Stimulated activated CD4-positive, alpha-beta T cell treated with anti-CD3 and anti-CD28 coated beads, Interleukin-4, amount 100 ng/mL, for 24 hours (primary cell): ENCODE results near the gene SLC17A9.

ENCODE experiments used
- DNase-seq: peaks from one replicate; pipeline ENCODE4 v3.0.0-alpha.2; 2020

SLC17A9 gene

DNA sequence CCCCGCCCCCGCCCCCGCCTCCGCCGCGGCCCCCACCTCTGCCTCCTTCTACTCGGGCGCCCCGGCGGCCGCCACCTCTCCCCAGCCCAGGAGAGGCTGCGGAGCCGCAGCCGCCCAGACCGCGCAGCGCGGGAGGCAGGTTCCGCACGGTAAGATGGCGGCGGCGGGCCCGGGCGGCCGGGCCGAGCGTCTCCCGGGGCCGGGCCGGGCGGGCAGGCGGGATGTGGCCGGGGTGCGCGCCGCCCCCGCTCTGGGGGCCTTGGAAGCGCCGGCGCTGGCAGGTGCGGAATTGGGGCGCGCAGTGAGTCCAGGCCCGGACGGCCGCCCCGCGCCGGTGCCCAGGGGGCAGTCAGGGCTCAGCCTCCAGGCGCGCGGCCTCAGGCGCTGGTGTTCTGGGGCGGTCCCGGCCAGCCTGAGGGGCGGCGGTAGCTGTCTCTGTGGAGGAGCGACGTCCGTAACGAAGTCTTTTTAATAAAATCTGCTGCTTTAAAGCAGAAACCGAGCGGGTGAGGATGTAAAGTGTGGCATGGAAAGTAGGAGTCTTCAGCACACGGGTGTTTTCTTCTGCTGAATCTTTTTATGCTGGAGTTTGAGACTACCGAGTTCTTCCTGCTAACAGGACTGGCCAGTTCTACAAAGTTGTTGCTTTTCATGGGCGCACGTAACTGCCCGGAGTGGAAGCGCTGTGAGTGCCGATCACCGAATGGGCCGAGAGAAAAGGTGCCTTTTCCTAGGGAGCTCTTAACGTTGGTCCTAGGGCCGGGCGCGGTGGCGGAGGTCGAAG lies 14.2 kb upstream of the SLC17A9 start, which contains the start of gene GID8:
Gene GID8, plus strand, starts transcription at position 43 of the 784 bp plus-strand sequence. CDS start 3,356 bp downstream, outside the sequence.
- peak; percentile 48 for DNase-seq

GRCh38 chr20:62940875-62941274 lies 11.6 kb upstream of the SLC17A9 start:
- no peak for DNase-seq

GRCh38 chr20:62941792-62942191 lies 10.7 kb upstream of the SLC17A9 start:
- DNase-seq = no peak

- DNase-seq = no peak
Observed at GRCh38 chr20:62942456-62942855, 10.1 kb upstream of the SLC17A9 start.

GRCh38 chr20:62943396-62943795 lies 9.1 kb upstream of the SLC17A9 start:
- DNase-seq = no peak

DNA sequence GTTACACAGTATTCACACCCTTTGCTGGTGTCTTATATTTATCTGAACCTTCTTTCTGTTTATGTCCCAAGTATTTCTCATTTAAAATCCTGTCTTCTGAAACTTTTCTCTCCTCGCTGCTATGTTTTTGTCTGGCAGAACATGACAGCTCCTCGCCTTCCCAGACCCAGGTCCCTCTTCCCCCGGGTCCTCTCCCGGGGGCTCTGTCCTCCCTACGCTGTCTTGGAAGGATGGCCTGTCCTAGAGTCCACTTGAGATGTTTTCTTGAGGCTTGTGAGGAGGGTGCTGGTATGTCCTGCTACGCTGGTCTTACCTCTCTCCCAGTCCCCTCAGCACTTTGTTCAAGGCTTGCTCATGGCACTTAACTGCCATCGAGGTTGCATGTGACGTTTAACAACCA lies 8.3 kb upstream of the SLC17A9 start:
- DNase-seq = no peak

GRCh38 chr20:62944746-62945145 lies 7.8 kb upstream of the SLC17A9 start:
- DNase-seq = no peak

DNA sequence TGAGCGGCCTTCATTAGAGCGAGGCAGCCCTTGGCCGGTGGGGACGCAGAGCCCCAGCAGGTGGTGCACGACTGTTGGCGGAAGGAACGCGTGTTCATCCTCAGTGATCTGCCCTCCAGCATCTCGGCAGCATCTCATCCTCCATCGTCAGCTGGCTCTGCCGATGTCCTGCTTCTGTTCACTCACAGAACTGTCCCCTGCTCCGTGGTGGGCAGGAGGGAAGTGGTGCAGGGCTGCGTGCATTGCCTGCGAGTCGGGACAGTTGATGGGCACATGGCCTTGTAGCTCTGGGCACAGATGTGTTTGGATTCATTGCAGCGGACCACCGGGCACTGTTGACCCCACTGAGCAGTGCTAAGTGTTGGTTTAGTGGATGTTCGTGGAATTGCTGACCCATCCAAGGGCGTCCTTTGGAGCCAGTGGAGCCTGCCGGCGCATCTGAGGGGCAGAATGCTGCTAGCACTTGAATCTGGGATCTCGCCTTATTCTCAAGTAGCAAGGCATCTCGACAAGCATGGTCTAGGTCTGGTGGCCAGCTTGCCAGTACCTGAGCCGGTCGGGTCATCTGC lies 6.7 kb upstream of the SLC17A9 start:
- no peak for DNase-seq

- DNase-seq = no peak
Observed at GRCh38 chr20:62946918-62947317, 5.6 kb upstream of the SLC17A9 start.

- no peak for DNase-seq
Observed at GRCh38 chr20:62947532-62948300, 4.8 kb upstream of the SLC17A9 start.

DNA sequence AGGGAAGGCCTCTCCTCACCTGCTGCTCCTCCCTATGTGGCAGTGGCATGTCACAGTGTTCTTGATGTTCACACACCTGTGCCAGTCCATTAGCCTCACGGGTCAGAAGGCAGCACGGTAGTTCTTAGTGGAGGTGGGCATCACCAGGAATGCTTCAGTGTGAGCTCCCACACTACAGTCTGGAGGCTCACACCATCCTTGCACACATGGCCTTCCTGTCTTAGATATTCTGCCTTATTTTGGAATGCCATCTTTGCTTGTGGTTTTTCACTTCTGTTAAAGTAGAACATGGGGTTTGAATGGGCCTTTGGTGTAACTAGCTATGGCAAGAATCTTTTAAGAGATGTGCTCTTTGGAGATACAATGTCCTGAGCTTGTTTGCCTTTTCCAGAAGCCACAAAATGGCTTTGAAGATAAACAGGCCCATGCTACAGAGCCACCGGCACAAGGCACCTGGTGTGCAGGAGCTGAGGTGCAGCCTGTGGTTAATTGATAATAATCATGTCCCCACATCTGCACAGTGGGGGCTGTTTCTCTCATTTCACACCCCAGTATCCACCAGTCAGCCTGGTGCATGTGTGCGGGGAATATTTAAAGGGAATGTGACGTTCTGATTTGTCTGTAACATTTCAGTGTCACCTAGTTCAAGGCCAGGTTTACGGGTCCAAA lies 3.2 kb upstream of the SLC17A9 start:
- DNase-seq = no peak

DNA sequence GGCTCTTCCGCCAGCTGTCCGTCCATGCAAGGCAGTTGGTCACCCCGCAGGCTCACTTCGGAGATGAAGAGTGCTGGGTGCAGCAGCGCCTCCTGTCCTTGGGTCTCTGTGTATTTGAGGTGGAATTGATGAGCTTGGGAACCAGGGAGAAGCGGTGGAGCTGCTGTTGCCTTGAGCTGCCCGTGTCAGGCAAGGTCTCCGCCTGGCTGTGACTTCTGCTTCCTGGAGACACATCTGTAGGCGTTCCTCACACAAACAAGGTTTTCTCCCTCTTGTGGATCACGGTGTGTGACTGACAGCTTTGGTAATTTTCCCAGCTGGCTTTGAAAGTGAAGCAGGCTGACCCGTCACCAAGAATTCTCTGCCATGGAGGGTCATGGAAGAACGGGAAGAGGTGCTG lies 2.5 kb upstream of the SLC17A9 start:
- no peak for DNase-seq

GRCh38 chr20:62950741-62951140 lies 1.8 kb upstream of the SLC17A9 start:
- no peak for DNase-seq

GRCh38 chr20:62951143-62951895 lies 1.2 kb upstream of the SLC17A9 start:
- DNase-seq = no peak

- no peak for DNase-seq
Observed at GRCh38 chr20:62951896-62952372, 575 bp upstream of the SLC17A9 start.

GRCh38 chr20:62952968-62953838 lies 694 bp downstream of the SLC17A9 start:
- DNase-seq = no peak

DNA sequence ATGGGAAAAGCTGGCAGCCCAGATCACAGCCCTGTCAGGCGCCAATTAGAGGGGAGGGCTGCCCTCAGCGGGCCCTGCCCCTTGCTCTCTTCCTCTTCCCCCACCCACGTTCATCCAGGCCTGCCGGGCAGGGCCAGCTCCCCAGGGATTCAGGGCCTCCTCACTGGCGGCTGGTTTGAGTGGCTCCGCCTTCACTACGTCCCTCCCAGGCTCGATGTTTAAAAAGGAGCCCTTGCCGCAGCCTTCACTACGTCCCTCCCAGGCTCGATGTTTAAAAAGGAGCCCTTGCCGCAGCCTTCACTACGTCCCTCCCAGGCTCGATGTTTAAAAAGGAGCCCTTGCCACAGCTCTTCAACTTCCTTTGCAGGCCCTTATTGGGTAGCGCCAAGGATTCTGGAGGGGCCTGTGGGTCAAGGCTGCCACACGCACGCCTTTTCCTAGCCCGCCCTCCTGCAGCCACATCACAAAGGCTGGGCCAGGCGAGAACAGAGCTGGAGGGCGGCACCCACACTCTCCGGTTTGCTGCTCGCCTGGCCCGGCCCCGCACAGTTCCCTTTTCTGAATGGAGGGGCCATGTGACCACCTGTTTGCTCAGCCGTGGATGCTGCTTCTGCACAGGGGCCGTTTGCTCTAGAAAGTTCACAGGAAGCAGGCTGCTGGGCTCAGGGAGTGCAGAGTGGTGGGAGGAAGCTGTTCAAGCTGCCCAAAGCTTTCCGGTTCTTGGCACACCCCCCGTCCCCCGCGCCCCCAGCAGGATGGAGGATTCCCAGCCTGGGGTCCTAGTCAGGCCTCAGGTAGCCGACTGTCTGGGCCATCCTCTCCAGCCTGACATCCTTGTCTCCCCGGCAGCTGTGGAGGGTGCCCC lies 1.6 kb downstream of the SLC17A9 start:
- DNase-seq = peak; percentile 49

- DNase-seq = no peak
Observed at GRCh38 chr20:62955519-62956386, 3.2 kb downstream of the SLC17A9 start.
